ENCODE measurements around the gene ARL10.
"Not testable (repeated sequence)": the region's sequence is repeated elsewhere in the genome, so short reads cannot be mapped to it uniquely, and the experiment has no call there.

- TF ChIP-seq, protein P1, sequence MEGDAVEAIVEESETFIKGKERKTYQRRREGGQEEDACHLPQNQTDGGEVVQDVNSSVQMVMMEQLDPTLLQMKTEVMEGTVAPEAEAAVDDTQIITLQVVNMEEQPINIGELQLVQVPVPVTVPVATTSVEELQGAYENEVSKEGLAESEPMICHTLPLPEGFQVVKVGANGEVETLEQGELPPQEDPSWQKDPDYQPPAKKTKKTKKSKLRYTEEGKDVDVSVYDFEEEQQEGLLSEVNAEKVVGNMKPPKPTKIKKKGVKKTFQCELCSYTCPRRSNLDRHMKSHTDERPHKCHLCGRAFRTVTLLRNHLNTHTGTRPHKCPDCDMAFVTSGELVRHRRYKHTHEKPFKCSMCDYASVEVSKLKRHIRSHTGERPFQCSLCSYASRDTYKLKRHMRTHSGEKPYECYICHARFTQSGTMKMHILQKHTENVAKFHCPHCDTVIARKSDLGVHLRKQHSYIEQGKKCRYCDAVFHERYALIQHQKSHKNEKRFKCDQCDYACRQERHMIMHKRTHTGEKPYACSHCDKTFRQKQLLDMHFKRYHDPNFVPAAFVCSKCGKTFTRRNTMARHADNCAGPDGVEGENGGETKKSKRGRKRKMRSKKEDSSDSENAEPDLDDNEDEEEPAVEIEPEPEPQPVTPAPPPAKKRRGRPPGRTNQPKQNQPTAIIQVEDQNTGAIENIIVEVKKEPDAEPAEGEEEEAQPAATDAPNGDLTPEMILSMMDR (IDR thresholded peaks at IDR 0.05) = not testable (repeated sequence)
- not testable (repeated sequence) for TF ChIP-seq POLR2A, POLR2AphosphoS5 (IDR thresholded peaks at IDR 0.05)
These were observed 42.9 kb downstream of the ARL10 start for GRCh38 chr5:176408252-176408573.

Measured in breast epithelium (tissue), 3 donors.